ENCODE data around the gene MIA3.

DNA sequence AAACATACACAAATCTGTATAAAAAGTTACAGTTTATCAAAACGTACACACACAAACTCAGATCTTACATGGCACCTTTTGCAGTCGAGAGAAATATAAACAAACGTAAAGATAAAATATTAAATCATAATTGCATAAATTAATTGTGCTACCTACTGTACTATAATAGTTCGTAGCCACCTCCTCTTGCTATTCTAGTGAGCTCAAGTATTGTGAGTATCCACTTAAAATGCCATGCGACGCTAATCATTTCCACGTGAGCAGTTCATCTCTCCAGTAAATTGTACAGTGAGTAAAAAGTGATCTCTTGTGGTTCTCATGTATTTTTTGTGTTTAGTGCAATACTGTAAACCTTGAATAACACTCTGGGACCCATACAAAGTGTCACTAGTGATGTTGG lies 6.3 kb downstream of the MIA3 start:
- TF ChIP-seq, protein P1, sequence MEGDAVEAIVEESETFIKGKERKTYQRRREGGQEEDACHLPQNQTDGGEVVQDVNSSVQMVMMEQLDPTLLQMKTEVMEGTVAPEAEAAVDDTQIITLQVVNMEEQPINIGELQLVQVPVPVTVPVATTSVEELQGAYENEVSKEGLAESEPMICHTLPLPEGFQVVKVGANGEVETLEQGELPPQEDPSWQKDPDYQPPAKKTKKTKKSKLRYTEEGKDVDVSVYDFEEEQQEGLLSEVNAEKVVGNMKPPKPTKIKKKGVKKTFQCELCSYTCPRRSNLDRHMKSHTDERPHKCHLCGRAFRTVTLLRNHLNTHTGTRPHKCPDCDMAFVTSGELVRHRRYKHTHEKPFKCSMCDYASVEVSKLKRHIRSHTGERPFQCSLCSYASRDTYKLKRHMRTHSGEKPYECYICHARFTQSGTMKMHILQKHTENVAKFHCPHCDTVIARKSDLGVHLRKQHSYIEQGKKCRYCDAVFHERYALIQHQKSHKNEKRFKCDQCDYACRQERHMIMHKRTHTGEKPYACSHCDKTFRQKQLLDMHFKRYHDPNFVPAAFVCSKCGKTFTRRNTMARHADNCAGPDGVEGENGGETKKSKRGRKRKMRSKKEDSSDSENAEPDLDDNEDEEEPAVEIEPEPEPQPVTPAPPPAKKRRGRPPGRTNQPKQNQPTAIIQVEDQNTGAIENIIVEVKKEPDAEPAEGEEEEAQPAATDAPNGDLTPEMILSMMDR (conservative IDR thresholded peaks at IDR 0.05 in 1 of 2, IDR thresholded peaks at IDR 0.05 in 1 of 2; ENCODE audit: low read depth in 1 of 2, low read length in 2 of 2), result no peak
- TF ChIP-seq EZH2 (IDR thresholded peaks at IDR 0.05; ENCODE audit: low read length, missing control alignments), result no peak

Data from fibroblast of lung (primary cell).